Measurements from ENCODE around the gene CFAP43.

The CFAP43 gene

GRCh38 chr10:104100795-104101194 is 131.4 kb downstream of the CFAP43 start:
- ATAC-seq (replicated peaks) = no peak
- Mint-ChIP-seq H3K9me3 (peaks cover 3 to 4% of the 10 kb centered on the region in 2 donors), H3K36me3 (peaks cover 0 to 3% of the 10 kb centered on the region in 2 donors), H3K27me3 (peaks cover 6% of the 10 kb centered on the region in 2 donors), H3K27ac (no peak overlapping the region), H3K4me3 (no peak overlapping the region), H3K4me1 (no peaks in the 10 kb centered on the region)
- no peak for DNase-seq

- no peak for DNase-seq
- no peak for ATAC-seq (replicated peaks)
- Mint-ChIP-seq H3K4me3 (no peak overlapping the region), H3K9me3 (peaks cover 3 to 4% of the 10 kb centered on the region in 2 donors), H3K36me3 (peaks cover 0 to 3% of the 10 kb centered on the region in 2 donors), H3K27me3 (peaks cover 6% of the 10 kb centered on the region in 2 donors), H3K4me1 (no peaks in the 10 kb centered on the region), H3K27ac (no peak overlapping the region)
Observed at GRCh38 chr10:104099941-104100340, 132.2 kb downstream of the CFAP43 start.

GRCh38 chr10:104099269-104099668 is 132.9 kb downstream of the CFAP43 start:
- H3K4me1 Mint-ChIP-seq = no peaks in the 10 kb centered on the region
- DNase-seq = no peak
- H3K27ac Mint-ChIP-seq = no peak overlapping the region
- no peak for ATAC-seq (replicated peaks)
- H3K36me3 Mint-ChIP-seq = peaks cover 0 to 3% of the 10 kb centered on the region in 2 donors
- no peak overlapping the region for H3K4me3 Mint-ChIP-seq
- H3K9me3 Mint-ChIP-seq = peaks cover 3 to 4% of the 10 kb centered on the region in 2 donors
- H3K27me3 Mint-ChIP-seq = peaks cover 6% of the 10 kb centered on the region in 2 donors

GRCh38 chr10:104098358-104098925 is 133.7 kb downstream of the CFAP43 start:
- peaks cover 0 to 3% of the 10 kb centered on the region in 2 donors for H3K36me3 Mint-ChIP-seq
- ATAC-seq (replicated peaks) (no peak), DNase-seq (no peak)
- H3K4me3 Mint-ChIP-seq = no peak overlapping the region
- no peaks in the 10 kb centered on the region for H3K4me1 Mint-ChIP-seq
- peaks cover 6% of the 10 kb centered on the region in 2 donors for H3K27me3 Mint-ChIP-seq
- H3K27ac Mint-ChIP-seq = no peak overlapping the region
- H3K9me3 Mint-ChIP-seq = peaks cover 3 to 4% of the 10 kb centered on the region in 2 donors

GRCh38 chr10:104096692-104097091 is 135.5 kb downstream of the CFAP43 start:
- peaks cover 3 to 4% of the 10 kb centered on the region in 2 donors for H3K9me3 Mint-ChIP-seq
- H3K4me3 Mint-ChIP-seq = no peak overlapping the region
- peaks cover 6% of the 10 kb centered on the region in 2 donors for H3K27me3 Mint-ChIP-seq
- DNase-seq (no peak), ATAC-seq (replicated peaks) (no peak)
- peaks cover 0 to 3% of the 10 kb centered on the region in 2 donors for H3K36me3 Mint-ChIP-seq
- H3K4me1 Mint-ChIP-seq = no peaks in the 10 kb centered on the region
- H3K27ac Mint-ChIP-seq = no peak overlapping the region

GRCh38 chr10:104092749-104093148 is 139.4 kb downstream of the CFAP43 start:
- Mint-ChIP-seq H3K27ac (no peak overlapping the region), H3K4me3 (no peak overlapping the region), H3K9me3 (peaks cover 3 to 4% of the 10 kb centered on the region in 2 donors), H3K27me3 (peaks cover 6% of the 10 kb centered on the region in 2 donors), H3K4me1 (no peaks in the 10 kb centered on the region), H3K36me3 (peaks cover 0 to 3% of the 10 kb centered on the region in 2 donors)
- no peak for DNase-seq
- no peak for ATAC-seq (replicated peaks)

GRCh38 chr10:104090611-104091010 is 141.6 kb downstream of the CFAP43 start:
- Mint-ChIP-seq H3K27me3 (no peaks in the 10 kb centered on the region), H3K9me3 (no peaks in the 10 kb centered on the region), H3K4me3 (no peak overlapping the region), H3K27ac (no peak overlapping the region), H3K36me3 (no peaks in the 10 kb centered on the region), H3K4me1 (no peaks in the 10 kb centered on the region)
- ATAC-seq (replicated peaks) (no peak), DNase-seq (no peak)

GRCh38 chr10:104089621-104090020 is 142.5 kb downstream of the CFAP43 start:
- ATAC-seq (replicated peaks) (no peak), DNase-seq (no peak)
- H3K4me3 Mint-ChIP-seq = no peak overlapping the region
- H3K36me3 Mint-ChIP-seq = no peaks in the 10 kb centered on the region
- no peak overlapping the region for H3K27ac Mint-ChIP-seq
- no peaks in the 10 kb centered on the region for H3K27me3 Mint-ChIP-seq
- H3K4me1 Mint-ChIP-seq = no peaks in the 10 kb centered on the region
- H3K9me3 Mint-ChIP-seq = no peaks in the 10 kb centered on the region

- Mint-ChIP-seq H3K27ac (no peak overlapping the region), H3K27me3 (no peaks in the 10 kb centered on the region), H3K36me3 (no peaks in the 10 kb centered on the region), H3K4me3 (no peak overlapping the region), H3K4me1 (no peaks in the 10 kb centered on the region), H3K9me3 (no peaks in the 10 kb centered on the region)
- no peak for ATAC-seq (replicated peaks)
- DNase-seq = no peak
Observed at GRCh38 chr10:104088239-104088638, 143.9 kb downstream of the CFAP43 start.

- H3K36me3 Mint-ChIP-seq = no peaks in the 10 kb centered on the region
- DNase-seq = no peak
- no peaks in the 10 kb centered on the region for H3K4me1 Mint-ChIP-seq
- ATAC-seq (replicated peaks) = no peak
- H3K9me3 Mint-ChIP-seq = no peaks in the 10 kb centered on the region
- no peaks in the 10 kb centered on the region for H3K27me3 Mint-ChIP-seq
- no peak within 1 kb of the TSS for H3K4me3 Mint-ChIP-seq
- no peak within 1 kb of the TSS for H3K27ac Mint-ChIP-seq
Observed at GRCh38 chr10:104085801-104086400, 146.3 kb downstream of the CFAP43 start, which contains the start of gene COL17A1. TSS of gene COL17A1 (minus strand) at chr10:104085880. CDS start at chr10:104080673, 5,207 bp downstream.

- Mint-ChIP-seq H3K4me1 (no peaks in the 10 kb centered on the region), H3K9me3 (no peaks in the 10 kb centered on the region), H3K27me3 (no peaks in the 10 kb centered on the region), H3K4me3 (no peak overlapping the region), H3K36me3 (no peaks in the 10 kb centered on the region), H3K27ac (no peak overlapping the region)
- ATAC-seq (replicated peaks) (no peak), DNase-seq (no peak)
Observed at GRCh38 chr10:104084482-104085142, 147.6 kb downstream of the CFAP43 start.

- Mint-ChIP-seq H3K27ac (no peak overlapping the region), H3K36me3 (no peaks in the 10 kb centered on the region), H3K4me1 (no peaks in the 10 kb centered on the region), H3K9me3 (no peaks in the 10 kb centered on the region), H3K4me3 (no peak overlapping the region), H3K27me3 (peaks cover 0 to 5% of the 10 kb centered on the region in 2 donors)
- no peak for ATAC-seq (replicated peaks)
- no peak for DNase-seq
Observed at GRCh38 chr10:104081998-104082397, 150.2 kb downstream of the CFAP43 start.

GRCh38 chr10:104080762-104081161 is 151.4 kb downstream of the CFAP43 start:
- Mint-ChIP-seq H3K4me3 (no peak overlapping the region), H3K36me3 (no peaks in the 10 kb centered on the region), H3K27ac (no peak overlapping the region), H3K27me3 (peaks cover 0 to 5% of the 10 kb centered on the region in 2 donors), H3K4me1 (no peaks in the 10 kb centered on the region), H3K9me3 (no peaks in the 10 kb centered on the region)
- no peak for DNase-seq
- no peak for ATAC-seq (replicated peaks)

All from stimulated activated naive B cell treated with anti-CD40 and anti-IgM and Interleukin-4, amounts not matched to agents 10 μg/mL and 1 μg/mL and 100 μg/mL, for 72 hours (primary cell).